ENCODE results near the gene PARP8.

GRCh38 chr5:50794812-50795211 is 128.4 kb downstream of the PARP8 start:
- TF ChIP-seq CTCF (IDR thresholded peaks at IDR 0.05; ENCODE audit: low read length) (no peak), EZH2 (IDR thresholded peaks at IDR 0.05; ENCODE audit: borderline replicate concordance, low read length) (no peak)
